Breast epithelium (tissue), 4 donors: ENCODE measurements around the gene ADORA1. TPM values are rescaled to one million over a fixed set of nuclear protein-coding genes. Genes with fewer than 3 reads are reported as not detected.
A peak's percentile ranks its signal among the peaks of the same experiment; 100 is the strongest.

Source experiments
- DNase-seq, 2 donors: peaks; one replicate each; pipeline ENCODE4 v3.0.0-alpha.2; 2019; ENCODE audit warnings: low spot score in 2 of 2
- H3K27ac ChIP-seq, 2 donors: fragments of 200-600 bp; sonication (generic) in 1 of 2; one replicate each; pipeline ENCODE4 v1.5.1; 2016 to 2019; ENCODE audit warnings: mild to moderate bottlenecking in 1 of 2
- H3K27me3 ChIP-seq, 2 donors: fragments of 200-600 bp; sonication (generic) in 1 of 2; one replicate each; pipeline versions ENCODE4 v1.5.1 to v1.6.0; 2017 to 2019; ENCODE audit warnings: control low read depth in 1 of 2, mild to moderate bottlenecking in 1 of 2
- H3K36me3 ChIP-seq: fragments of 200-600 bp; one replicate; pipeline ENCODE4 v1.5.1; 2019
- H3K4me1 ChIP-seq, 2 donors: fragments of 200-600 bp; sonication (generic); one replicate each; pipeline ENCODE4 v1.5.1; 2016 to 2019; ENCODE audit warnings: control low read depth in 1 of 2
- H3K4me3 ChIP-seq, 3 donors: fragments of 200-600 bp; sonication (generic); 1 replicate in 2 of 3; 2 replicates in 1 of 3; pipeline ENCODE4 v1.5.1; 2016 to 2019; ENCODE audit warnings: mild to moderate bottlenecking in 3 of 3, moderate library complexity in 2 of 3
- H3K9me3 ChIP-seq, 2 donors: fragments of 200-600 bp; sonication (generic) in 1 of 2; one replicate each; pipeline ENCODE4 v1.5.1; 2016 to 2019; ENCODE audit warnings: control low read depth in 1 of 2
- CTCF ChIP-seq, 3 donors: fragments of 450-650 bp; IDR thresholded peaks; one replicate each; pipeline ENCODE4 v1.5.1; 2016 to 2017; ENCODE audit warnings: antibody characterized with exemption in 3 of 3, mild to moderate bottlenecking in 3 of 3, moderate library complexity in 3 of 3
- POLR2A ChIP-seq: fragments of 450-650 bp; IDR thresholded peaks from one replicate; pipeline ENCODE4 v1.6.1; 2016; ENCODE audit warnings: antibody characterized with exemption, mild to moderate bottlenecking, moderate library complexity
- POLR2AphosphoS5 ChIP-seq, 3 donors: sonication (generic); formaldehyde crosslinking; IDR thresholded peaks; one replicate each; pipeline ENCODE4 v1.6.1; 2017; ENCODE audit warnings: antibody characterized with exemption in 3 of 3
- intact Hi-C: fragments of 100-400 bp; cut with DNase I; formaldehyde crosslinking; loops from one replicate; pipeline ENCODE4 v1.15.1; 2023; ENCODE audit warnings: low total_unique reads
- total RNA-seq, 3 donors: library from RNA; depleted of rRNA; stranded (reverse); fragments of >200 nt; gene quantifications; one replicate each; pipeline ENCODE4 v1.1.0, GENCODE V29; 2016

Gene ADORA1
- total RNA-seq, 3 donors from 2014 or later = 0.64 to 14.5 (median 5.2) TPM

- peaks cover 4 to 13% of the 10 kb centered on the region in 2 donors for H3K4me1 ChIP-seq
- no peaks in the 10 kb centered on the region for H3K27me3 ChIP-seq
- no peaks in the 10 kb centered on the region for H3K9me3 ChIP-seq
- peak overlapping the region in 2 of 3 donors; percentile 55 to 63 for H3K4me3 ChIP-seq
- DNase-seq = peak in 1 of 2 donors; percentile 43
- intact Hi-C loops = loop anchor here (5.0 kb wide), 1 partner anchor 88 kb away; no protein-coding TSS in a partner anchor
- no peaks in the 10 kb centered on the region for H3K36me3 ChIP-seq
- peak overlapping the region; percentile 70 to 77 for H3K27ac ChIP-seq
- TF ChIP-seq CTCF (IDR thresholded peaks at IDR 0.05) (no peak), POLR2AphosphoS5 (IDR thresholded peaks at IDR 0.05) (no peak), POLR2A (no peak)
Observed at GRCh38 chr1:203128716-203129500, 1.4 kb downstream of the ADORA1 start.

- Histone ChIP-seq H3K9me3 (no peaks in the 10 kb centered on the region), H3K4me1 (peaks cover 4 to 13% of the 10 kb centered on the region in 2 donors), H3K36me3 (no peaks in the 10 kb centered on the region), H3K4me3 (peak overlapping the region in 2 of 3 donors; percentile 55 to 63), H3K27ac (peak overlapping the region; percentile 70 to 77), H3K27me3 (no peaks in the 10 kb centered on the region)
- DNase-seq = peak; percentile 63
- intact Hi-C loops = loop anchor here (5.0 kb wide), 1 partner anchor 88 kb away; no protein-coding TSS in a partner anchor
- TF ChIP-seq POLR2AphosphoS5 (IDR thresholded peaks at IDR 0.05) (no peak), POLR2A (no peak), CTCF (IDR thresholded peaks at IDR 0.05) (no peak)
Observed at GRCh38 chr1:203129501-203130231, 2.1 kb downstream of the ADORA1 start.

- no peaks in the 10 kb centered on the region for H3K36me3 ChIP-seq
- TF ChIP-seq POLR2A (no peak), CTCF (IDR thresholded peaks at IDR 0.05) (no peak), POLR2AphosphoS5 (IDR thresholded peaks at IDR 0.05) (no peak)
- H3K27me3 ChIP-seq = no peaks in the 10 kb centered on the region
- peak overlapping the region in 2 of 3 donors; percentile 55 to 63 for H3K4me3 ChIP-seq
- H3K9me3 ChIP-seq = no peaks in the 10 kb centered on the region
- peaks cover 4 to 13% of the 10 kb centered on the region in 2 donors for H3K4me1 ChIP-seq
- H3K27ac ChIP-seq = peak overlapping the region; percentile 70 to 77
- intact Hi-C loops = no loop called here
- peak in 1 of 2 donors; percentile 35 for DNase-seq
Observed at GRCh38 chr1:203130358-203130985, 2.9 kb downstream of the ADORA1 start.

- Histone ChIP-seq H3K9me3 (no peaks in the 10 kb centered on the region), H3K4me1 (peaks cover 4 to 13% of the 10 kb centered on the region in 2 donors), H3K27ac (peak overlapping the region; percentile 45 to 77), H3K27me3 (no peaks in the 10 kb centered on the region), H3K4me3 (no peak overlapping the region), H3K36me3 (no peaks in the 10 kb centered on the region)
- intact Hi-C loops = no loop called here
- peak in 1 of 2 donors; percentile 25 for DNase-seq
- TF ChIP-seq POLR2A (no peak), POLR2AphosphoS5 (IDR thresholded peaks at IDR 0.05) (no peak)
Observed at GRCh38 chr1:203131548-203132200, 4.1 kb downstream of the ADORA1 start.
